Nephron (organoid): ENCODE data around the gene HAND1.

ENCODE experiments used
- H3K27ac Mint-ChIP-seq, 3 experiments: 2 replicates each; pipeline ENCODE4 v1.8.0; 2020; ENCODE audit warnings: mixed read lengths in 3 of 3, mild to moderate bottlenecking in 2 of 3, moderate library complexity in 1 of 3
- H3K27me3 Mint-ChIP-seq: 2 replicates; pipeline ENCODE4 v1.8.0; 2021; ENCODE audit warnings: low read depth, mild to moderate bottlenecking, moderate library complexity, mixed read lengths
- H3K36me3 Mint-ChIP-seq: 2 replicates; pipeline ENCODE4 v1.8.0; 2020; ENCODE audit warnings: low read depth, mixed read lengths
- H3K4me1 Mint-ChIP-seq: 2 replicates; pipeline ENCODE4 v1.8.0; 2020; ENCODE audit warnings: mixed read lengths
- H3K4me3 Mint-ChIP-seq, 3 experiments: 2 replicates each; pipeline ENCODE4 v1.8.0; 2020; ENCODE audit warnings: mild to moderate bottlenecking in 3 of 3, mixed read lengths in 3 of 3, moderate library complexity in 2 of 3
- H3K9me3 Mint-ChIP-seq: 2 replicates; pipeline ENCODE4 v1.8.0; 2020; ENCODE audit warnings: mixed read lengths
- CTCF ChIP-seq, 3 experiments: fragments of 200-600 bp; sonication (generic); IDR thresholded peaks; one replicate each; pipeline ENCODE4 v1.5.0; 2021; ENCODE audit warnings: antibody characterized with exemption in 3 of 3; ENCODE audit not compliant: unreplicated experiment in 3 of 3

HAND1 gene

DNA sequence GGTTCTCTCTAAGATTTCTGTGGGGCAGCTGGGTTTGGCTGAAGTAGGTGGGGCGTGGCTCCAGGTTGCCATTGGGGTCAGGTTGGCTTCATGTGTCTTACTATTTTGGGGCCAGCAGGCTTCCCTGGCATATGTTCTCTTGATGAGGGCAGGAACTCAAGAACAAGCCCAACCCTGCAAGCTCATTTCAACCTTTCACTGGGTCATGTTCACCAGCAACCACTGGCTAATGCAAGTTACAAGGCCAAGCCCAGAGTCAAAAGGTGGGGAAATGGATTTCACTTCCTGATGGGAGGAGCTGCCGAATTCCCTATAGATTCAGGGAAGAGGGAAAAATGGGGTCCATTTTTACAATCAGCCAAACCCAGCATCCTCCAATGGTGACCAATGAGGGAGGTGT is 34.0 kb upstream of the HAND1 start:
- Mint-ChIP-seq H3K9me3 (no peaks in the 10 kb centered on the region), H3K36me3 (no peaks in the 10 kb centered on the region)

GRCh38 chr5:154509784-154510555 is 31.9 kb upstream of the HAND1 start:
- Mint-ChIP-seq H3K4me3 (no peak overlapping the region), H3K27ac (no peak overlapping the region), H3K9me3 (no peaks in the 10 kb centered on the region), H3K4me1 (no peaks in the 10 kb centered on the region), H3K27me3 (peaks cover 55% of the 10 kb centered on the region), H3K36me3 (no peaks in the 10 kb centered on the region)
- TF ChIP-seq CTCF (IDR thresholded peaks at IDR 0.05; ENCODE audit: unreplicated experiment in 3 of 3), result no peak

More for the DNA sequence above, 34.0 kb upstream of the HAND1 start:
- no peak overlapping the region for H3K4me3 Mint-ChIP-seq
- H3K4me1 Mint-ChIP-seq, result no peaks in the 10 kb centered on the region
- H3K27me3 Mint-ChIP-seq, result peaks cover 55% of the 10 kb centered on the region
- no peak overlapping the region for H3K27ac Mint-ChIP-seq
- no peak for TF ChIP-seq CTCF (IDR thresholded peaks at IDR 0.05; ENCODE audit: unreplicated experiment in 3 of 3)

- H3K4me1 Mint-ChIP-seq, result no peaks in the 10 kb centered on the region
- H3K36me3 Mint-ChIP-seq, result no peaks in the 10 kb centered on the region
- no peak overlapping the region for H3K4me3 Mint-ChIP-seq
- no peaks in the 10 kb centered on the region for H3K9me3 Mint-ChIP-seq
- peaks cover 38% of the 10 kb centered on the region for H3K27me3 Mint-ChIP-seq
- no peak overlapping the region for H3K27ac Mint-ChIP-seq
- TF ChIP-seq CTCF (IDR thresholded peaks at IDR 0.05; ENCODE audit: unreplicated experiment in 3 of 3), result no peak
Measured at GRCh38 chr5:154508114-154508513, 30.1 kb upstream of the HAND1 start.

GRCh38 chr5:154506716-154507080 is 28.7 kb upstream of the HAND1 start:
- no peak overlapping the region for H3K4me3 Mint-ChIP-seq
- no peak for TF ChIP-seq CTCF (IDR thresholded peaks at IDR 0.05; ENCODE audit: unreplicated experiment in 3 of 3)
- H3K27ac Mint-ChIP-seq, result no peak overlapping the region
- peaks cover 35% of the 10 kb centered on the region for H3K27me3 Mint-ChIP-seq
- no peaks in the 10 kb centered on the region for H3K4me1 Mint-ChIP-seq
- no peaks in the 10 kb centered on the region for H3K36me3 Mint-ChIP-seq
- H3K9me3 Mint-ChIP-seq, result no peaks in the 10 kb centered on the region

GRCh38 chr5:154506049-154506715 is 28.2 kb upstream of the HAND1 start:
- Mint-ChIP-seq H3K27ac (no peak overlapping the region), H3K4me1 (no peaks in the 10 kb centered on the region), H3K4me3 (no peak overlapping the region), H3K36me3 (no peaks in the 10 kb centered on the region), H3K27me3 (peaks cover 37% of the 10 kb centered on the region), H3K9me3 (no peaks in the 10 kb centered on the region)
- no peak for TF ChIP-seq CTCF (IDR thresholded peaks at IDR 0.05; ENCODE audit: unreplicated experiment in 3 of 3)

GRCh38 chr5:154505567-154505966 is 27.5 kb upstream of the HAND1 start:
- H3K27ac Mint-ChIP-seq, result no peak overlapping the region
- no peak overlapping the region for H3K4me3 Mint-ChIP-seq
- no peak for TF ChIP-seq CTCF (IDR thresholded peaks at IDR 0.05; ENCODE audit: unreplicated experiment in 3 of 3)
- peaks cover 40% of the 10 kb centered on the region for H3K27me3 Mint-ChIP-seq
- H3K4me1 Mint-ChIP-seq, result no peaks in the 10 kb centered on the region
- no peaks in the 10 kb centered on the region for H3K9me3 Mint-ChIP-seq
- no peaks in the 10 kb centered on the region for H3K36me3 Mint-ChIP-seq
